DOHH2 (cell line): Measurements from ENCODE around the gene TBC1D20.

Experiments
- H3F3A ChIP-seq: fragments of 200-600 bp; sonication (generic), shearing (Covaris generic); 2 replicates; pipeline ENCODE4 v1.6.0; 2016; ENCODE audit warnings: antibody characterized with exemption, mild to moderate bottlenecking; ENCODE audit not compliant: control insufficient read depth, insufficient read depth
- H3K27ac ChIP-seq: fragments of 200-600 bp; sonication (generic); 2 replicates; pipeline ENCODE4 v1.5.1; 2014; ENCODE audit warnings: low read depth, mild to moderate bottlenecking, low read length, moderate library complexity
- H3K27me3 ChIP-seq: fragments of 200-600 bp; sonication (generic); 2 replicates; pipeline ENCODE4 v1.6.1; 2014; ENCODE audit warnings: mild to moderate bottlenecking, low read length, mixed read lengths; ENCODE audit not compliant: control insufficient read depth
- H3K36me3 ChIP-seq: fragments of 200-600 bp; sonication (generic); 2 replicates; pipeline ENCODE4 v1.6.1; 2014; ENCODE audit warnings: mild to moderate bottlenecking, low read length, moderate library complexity, mixed read lengths; ENCODE audit not compliant: control insufficient read depth
- H3K4me1 ChIP-seq: fragments of 200-600 bp; sonication (generic); 2 replicates; pipeline ENCODE4 v1.6.1; 2014; ENCODE audit warnings: mild to moderate bottlenecking, low read length, mixed read lengths; ENCODE audit not compliant: control insufficient read depth
- H3K4me2 ChIP-seq: fragments of 200-600 bp; sonication (generic); 2 replicates; pipeline ENCODE4 v1.6.0; 2014; ENCODE audit warnings: mild to moderate bottlenecking, low read length, moderate library complexity
- H3K4me3 ChIP-seq: fragments of 200-600 bp; sonication (generic); 2 replicates; pipeline ENCODE4 v1.5.1; 2014; ENCODE audit warnings: mild to moderate bottlenecking, low read length, mixed read lengths
- H3K79me2 ChIP-seq: fragments of 200-600 bp; sonication (generic); 2 replicates; pipeline ENCODE4 v1.6.1; 2014; ENCODE audit warnings: mild to moderate bottlenecking, low read length, mixed read lengths; ENCODE audit not compliant: control insufficient read depth
- H3K9me2 ChIP-seq: fragments of 200-600 bp; sonication (generic); replicated peaks from 2 replicates; pipeline ENCODE4 v1.6.1; 2014; ENCODE audit warnings: mild to moderate bottlenecking, low read length, mixed read lengths; ENCODE audit not compliant: control insufficient read depth
- H3K9me3 ChIP-seq: fragments of 200-600 bp; sonication (generic); 2 replicates; pipeline ENCODE4 v1.6.1; 2014; ENCODE audit warnings: antibody characterized with exemption, low read length, mixed read lengths; ENCODE audit not compliant: control insufficient read depth, insufficient read depth
- H4K20me1 ChIP-seq: fragments of 200-600 bp; sonication (generic); 2 replicates; pipeline ENCODE4 v1.6.0; 2014; ENCODE audit warnings: low read depth, mild to moderate bottlenecking, antibody characterized with exemption, low read length, moderate library complexity; ENCODE audit not compliant: control insufficient read depth, insufficient read depth
- EZH2phosphoT487 ChIP-seq: fragments of 200-600 bp; sonication (generic); IDR thresholded peaks from 2 replicates; pipeline ENCODE4 v1.6.1; 2017; ENCODE audit warnings: borderline replicate concordance, mild to moderate bottlenecking, antibody characterized with exemption, low read length, moderate library complexity, mixed read lengths
- TF ChIP-seq, protein P1 (sequence below): fragments of 200-600 bp; sonication (generic); IDR thresholded peaks from one replicate; pipeline ENCODE4 v1.5.1; 2014; ENCODE audit warnings: antibody characterized with exemption, mild to moderate bottlenecking, low read depth, low read length; ENCODE audit not compliant: poor library complexity, severe bottlenecking

TBC1D20 gene

DNA sequence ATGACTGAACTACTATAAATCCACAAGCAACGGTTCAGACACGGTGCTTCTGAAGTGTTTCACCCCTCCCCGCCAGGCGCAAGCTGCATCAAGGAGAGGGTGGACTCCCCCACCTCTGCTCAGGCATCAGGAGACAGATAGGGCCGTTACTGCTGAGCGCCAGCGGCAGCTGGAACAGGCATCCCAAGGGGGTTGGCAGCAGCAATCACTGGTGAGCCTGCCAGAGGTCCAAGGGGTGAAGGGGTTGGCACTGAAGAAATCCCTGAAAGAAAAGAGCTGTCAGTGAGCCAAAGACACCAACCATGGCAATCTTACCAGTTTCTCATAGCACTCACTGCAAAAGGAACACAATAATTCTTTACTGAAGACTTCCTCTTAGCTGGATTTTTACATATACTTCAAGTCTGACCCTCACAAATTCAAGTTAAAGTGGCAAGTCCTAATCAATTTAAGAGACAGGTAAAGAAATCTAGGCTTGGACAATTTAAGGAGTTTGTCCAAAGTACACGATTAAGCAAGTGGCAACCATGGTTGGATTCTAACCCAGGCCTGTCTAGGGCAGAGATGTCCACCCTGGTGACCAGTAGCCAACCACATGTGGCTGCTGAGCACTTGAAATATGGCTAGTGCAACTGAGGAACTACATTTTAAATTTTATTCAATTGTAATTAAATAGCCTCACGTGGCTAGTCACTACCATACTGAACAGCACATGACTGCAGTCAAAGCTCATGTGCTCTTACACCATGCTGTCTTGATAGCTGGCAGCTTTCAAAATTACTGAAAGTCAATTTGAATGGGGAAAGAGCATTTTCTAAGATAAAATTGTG, 21.7 kb upstream of the TBC1D20 start:
- Histone ChIP-seq H3K9me3 (no peaks in the 10 kb centered on the region), H4K20me1 (no peaks in the 10 kb centered on the region)

DNA sequence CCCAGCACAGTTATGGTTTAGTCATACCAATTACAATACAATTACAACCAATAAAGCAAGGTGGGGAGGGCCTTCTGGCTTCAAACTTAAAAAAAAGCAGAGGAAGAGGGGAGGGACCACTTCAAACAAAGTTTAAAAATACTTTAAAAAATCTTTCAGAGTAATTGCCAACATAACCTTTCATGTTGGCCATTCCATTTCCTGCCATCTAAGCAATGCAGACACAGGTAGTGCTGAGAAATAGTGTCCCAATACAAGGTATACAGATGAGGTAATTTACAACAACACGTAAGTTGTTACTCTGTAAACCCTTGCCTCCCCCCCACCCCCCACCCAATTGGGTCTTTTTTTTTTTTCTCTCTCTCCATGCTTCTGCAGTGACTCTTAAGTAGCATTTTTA, 18.8 kb upstream of the TBC1D20 start:
- no peaks in the 10 kb centered on the region for H3K4me1 ChIP-seq
- H3K27ac ChIP-seq = no peak overlapping the region
- H3K9me3 ChIP-seq = no peaks in the 10 kb centered on the region
- no peaks in the 10 kb centered on the region for H3K79me2 ChIP-seq
- peaks cover 79% of the 10 kb centered on the region for H3K36me3 ChIP-seq
- H3K4me2 ChIP-seq = no peak overlapping the region
- TF ChIP-seq EZH2phosphoT487 = no peak
- TF ChIP-seq, protein P1, sequence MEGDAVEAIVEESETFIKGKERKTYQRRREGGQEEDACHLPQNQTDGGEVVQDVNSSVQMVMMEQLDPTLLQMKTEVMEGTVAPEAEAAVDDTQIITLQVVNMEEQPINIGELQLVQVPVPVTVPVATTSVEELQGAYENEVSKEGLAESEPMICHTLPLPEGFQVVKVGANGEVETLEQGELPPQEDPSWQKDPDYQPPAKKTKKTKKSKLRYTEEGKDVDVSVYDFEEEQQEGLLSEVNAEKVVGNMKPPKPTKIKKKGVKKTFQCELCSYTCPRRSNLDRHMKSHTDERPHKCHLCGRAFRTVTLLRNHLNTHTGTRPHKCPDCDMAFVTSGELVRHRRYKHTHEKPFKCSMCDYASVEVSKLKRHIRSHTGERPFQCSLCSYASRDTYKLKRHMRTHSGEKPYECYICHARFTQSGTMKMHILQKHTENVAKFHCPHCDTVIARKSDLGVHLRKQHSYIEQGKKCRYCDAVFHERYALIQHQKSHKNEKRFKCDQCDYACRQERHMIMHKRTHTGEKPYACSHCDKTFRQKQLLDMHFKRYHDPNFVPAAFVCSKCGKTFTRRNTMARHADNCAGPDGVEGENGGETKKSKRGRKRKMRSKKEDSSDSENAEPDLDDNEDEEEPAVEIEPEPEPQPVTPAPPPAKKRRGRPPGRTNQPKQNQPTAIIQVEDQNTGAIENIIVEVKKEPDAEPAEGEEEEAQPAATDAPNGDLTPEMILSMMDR = no peak
- no peaks in the 10 kb centered on the region for H3K9me2 ChIP-seq
- H3K4me3 ChIP-seq = no peak overlapping the region
- no peaks in the 10 kb centered on the region for H4K20me1 ChIP-seq
- H3K27me3 ChIP-seq = no peaks in the 10 kb centered on the region
- peaks cover 23% of the 10 kb centered on the region for H3F3A ChIP-seq

More for the DNA sequence above, 21.7 kb upstream of the TBC1D20 start:
- Histone ChIP-seq H3K4me1 (no peaks in the 10 kb centered on the region), H3K4me2 (no peak overlapping the region), H3K79me2 (no peaks in the 10 kb centered on the region), H3K36me3 (peaks cover 90% of the 10 kb centered on the region), H3K9me2 (no peaks in the 10 kb centered on the region), H3K27ac (no peak overlapping the region), H3K27me3 (no peaks in the 10 kb centered on the region), H3K4me3 (no peak overlapping the region), H3F3A (peaks cover 23% of the 10 kb centered on the region)
- TF ChIP-seq, protein P1 = no peak
- no peak for TF ChIP-seq EZH2phosphoT487

DNA sequence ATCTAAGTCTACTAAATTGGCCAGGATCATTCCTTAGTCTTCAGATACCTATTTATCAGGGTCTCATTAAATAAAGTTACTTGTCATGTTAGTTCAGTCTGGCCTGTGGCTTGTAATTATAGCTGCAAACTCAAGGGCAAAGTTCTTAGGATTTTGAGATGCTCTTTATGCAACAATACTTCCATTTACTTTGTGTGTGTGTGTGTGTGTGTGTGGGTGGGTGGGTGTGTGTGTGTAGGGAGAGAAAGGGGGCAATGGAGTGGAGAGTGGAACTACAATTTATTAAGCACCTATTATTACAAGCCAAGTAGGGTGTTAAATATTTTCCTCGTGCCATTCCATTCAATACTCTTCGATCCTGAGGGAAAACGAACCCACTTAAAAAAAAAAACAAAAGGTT, 17.7 kb upstream of the TBC1D20 start:
- Histone ChIP-seq H3K4me3 (no peak overlapping the region), H3K4me1 (no peaks in the 10 kb centered on the region), H3F3A (peaks cover 23% of the 10 kb centered on the region), H3K36me3 (peaks cover 68% of the 10 kb centered on the region), H4K20me1 (no peaks in the 10 kb centered on the region), H3K27me3 (no peaks in the 10 kb centered on the region), H3K9me2 (no peaks in the 10 kb centered on the region), H3K27ac (no peak overlapping the region), H3K4me2 (no peak overlapping the region), H3K9me3 (no peaks in the 10 kb centered on the region), H3K79me2 (no peaks in the 10 kb centered on the region)
- TF ChIP-seq, protein P1 = no peak
- no peak for TF ChIP-seq EZH2phosphoT487
